Gastrocnemius medialis (tissue), 4 donors: Measurements from ENCODE around the gene VAT1L. TPM values are rescaled to one million over a fixed set of nuclear protein-coding genes. Genes with fewer than 3 reads are reported as not detected.

ENCODE experiments used
- ATAC-seq, 2 donors: fragments of 150-250 bp; one replicate each; pipeline ENCODE4 v1.9.1; 2016
- DNase-seq, 2 donors: peaks; one replicate each; pipeline ENCODE4 v3.0.0-alpha.2; 2019
- H3K27ac ChIP-seq, 4 donors: fragments of 200-600 bp; sonication (generic); 1 replicate in 1 of 4; 2 replicates in 3 of 4; pipeline ENCODE4 v1.5.1; 2016 to 2018; ENCODE audit warnings: mild to moderate bottlenecking in 2 of 4, moderate library complexity in 1 of 4
- H3K27me3 ChIP-seq, 3 donors: fragments of 200-600 bp; sonication (generic) in 2 of 3; 1 replicate in 1 of 3; 2 replicates in 2 of 3; pipeline versions ENCODE4 v1.5.1 to v1.6.0; 2016 to 2019; ENCODE audit warnings: mild to moderate bottlenecking in 1 of 3, moderate library complexity in 1 of 3
- H3K36me3 ChIP-seq, 2 donors: fragments of 200-600 bp; sonication (generic) in 1 of 2; one replicate each; pipeline ENCODE4 v1.5.1; 2017 to 2018
- H3K4me1 ChIP-seq, 2 donors: fragments of 200-600 bp; sonication (generic) in 1 of 2; one replicate each; pipeline ENCODE4 v1.5.1; 2016 to 2017; ENCODE audit warnings: mild to moderate bottlenecking in 2 of 2
- H3K4me3 ChIP-seq, 4 donors: fragments of 200-600 bp; sonication (generic) in 3 of 4; 1 replicate in 1 of 4; 2 replicates in 3 of 4; pipeline ENCODE4 v1.5.1; 2016 to 2019; ENCODE audit warnings: mild to moderate bottlenecking in 2 of 4
- H3K9me3 ChIP-seq, 3 donors: fragments of 200-600 bp; sonication (generic) in 2 of 3; 1 replicate in 1 of 3; 2 replicates in 2 of 3; pipeline ENCODE4 v1.5.1; 2016 to 2019
- POLR2A ChIP-seq, 2 donors: fragments of 450-650 bp; IDR thresholded peaks; one replicate each; pipeline ENCODE4 v1.6.1; 2017; ENCODE audit warnings: antibody characterized with exemption in 2 of 2, mild to moderate bottlenecking in 2 of 2, moderate library complexity in 2 of 2
- in situ Hi-C, 4 donors: fragments of 200-750 bp; cut with MboI; loops; one replicate each; pipeline versions ENCODE4 v1.15.0 to v1.8.0; 2017; ENCODE audit warnings: low sequenced_read_pairs in 4 of 4
- intact Hi-C: fragments of 100-400 bp; cut with DNase I; formaldehyde crosslinking; loops from one replicate; pipeline ENCODE4 v1.15.1; 2023; ENCODE audit warnings: low total_unique reads
- total RNA-seq, 4 donors: library from RNA; depleted of rRNA; stranded (reverse); fragments of >200 nt; gene quantifications; one replicate each; pipeline versions ENCODE4 v1.1.0 to v1.2.3, GENCODE V29; 2016
- TF ChIP-seq, protein P1 (sequence below), 5 experiments: fragments of 450-650 bp in 3 of 5; fragments of 200-600 bp in 2 of 5; sonication (generic) in 2 of 5; IDR thresholded peaks in 4 of 5; conservative IDR thresholded peaks in 1 of 5; 1 replicate in 4 of 5; 2 replicates in 1 of 5; pipeline ENCODE4 v1.5.1; 2016 to 2019; ENCODE audit warnings: antibody characterized with exemption in 5 of 5, mild to moderate bottlenecking in 3 of 5, moderate library complexity in 3 of 5

VAT1L gene
- total RNA-seq, 4 donors from 2014 or later: 0.04 TPM; not detected in 3

GRCh38 chr16:77918809-77919707, 130.7 kb downstream of the VAT1L start:
- no peak overlapping the region for H3K27ac ChIP-seq
- no peak for TF ChIP-seq POLR2A (IDR thresholded peaks at IDR 0.05)
- TF ChIP-seq, protein P1, sequence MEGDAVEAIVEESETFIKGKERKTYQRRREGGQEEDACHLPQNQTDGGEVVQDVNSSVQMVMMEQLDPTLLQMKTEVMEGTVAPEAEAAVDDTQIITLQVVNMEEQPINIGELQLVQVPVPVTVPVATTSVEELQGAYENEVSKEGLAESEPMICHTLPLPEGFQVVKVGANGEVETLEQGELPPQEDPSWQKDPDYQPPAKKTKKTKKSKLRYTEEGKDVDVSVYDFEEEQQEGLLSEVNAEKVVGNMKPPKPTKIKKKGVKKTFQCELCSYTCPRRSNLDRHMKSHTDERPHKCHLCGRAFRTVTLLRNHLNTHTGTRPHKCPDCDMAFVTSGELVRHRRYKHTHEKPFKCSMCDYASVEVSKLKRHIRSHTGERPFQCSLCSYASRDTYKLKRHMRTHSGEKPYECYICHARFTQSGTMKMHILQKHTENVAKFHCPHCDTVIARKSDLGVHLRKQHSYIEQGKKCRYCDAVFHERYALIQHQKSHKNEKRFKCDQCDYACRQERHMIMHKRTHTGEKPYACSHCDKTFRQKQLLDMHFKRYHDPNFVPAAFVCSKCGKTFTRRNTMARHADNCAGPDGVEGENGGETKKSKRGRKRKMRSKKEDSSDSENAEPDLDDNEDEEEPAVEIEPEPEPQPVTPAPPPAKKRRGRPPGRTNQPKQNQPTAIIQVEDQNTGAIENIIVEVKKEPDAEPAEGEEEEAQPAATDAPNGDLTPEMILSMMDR (IDR thresholded peaks at IDR 0.05 in 4 of 5, conservative IDR thresholded peaks at IDR 0.05 in 1 of 5): no peak
- intact Hi-C loops: no loop called here
- no peaks in the 10 kb centered on the region for H3K27me3 ChIP-seq
- ATAC-seq: no peak
- H3K9me3 ChIP-seq: no peaks in the 10 kb centered on the region
- H3K4me1 ChIP-seq: no peaks in the 10 kb centered on the region
- no peaks in the 10 kb centered on the region for H3K36me3 ChIP-seq
- DNase-seq: no peak
- in situ Hi-C loops: loop anchor here in 1 of 4 donors (25.0 kb wide), 1 partner anchor 107 kb away; no protein-coding TSS in a partner anchor
- no peak overlapping the region for H3K4me3 ChIP-seq

GRCh38 chr16:77919761-77920415, 131.5 kb downstream of the VAT1L start:
- H3K27me3 ChIP-seq: no peaks in the 10 kb centered on the region
- DNase-seq (no peak), ATAC-seq (no peak)
- no peak for TF ChIP-seq POLR2A (IDR thresholded peaks at IDR 0.05)
- TF ChIP-seq, protein P1 (IDR thresholded peaks at IDR 0.05 in 4 of 5, conservative IDR thresholded peaks at IDR 0.05 in 1 of 5): no peak
- H3K4me3 ChIP-seq: no peak overlapping the region
- no peak overlapping the region for H3K27ac ChIP-seq
- no peaks in the 10 kb centered on the region for H3K9me3 ChIP-seq
- in situ Hi-C loops (loop anchor here in 1 of 4 donors (25.0 kb wide), 1 partner anchor 108 kb away; no protein-coding TSS in a partner anchor), intact Hi-C loops (no loop called here)
- H3K36me3 ChIP-seq: no peaks in the 10 kb centered on the region
- H3K4me1 ChIP-seq: no peaks in the 10 kb centered on the region

- Histone ChIP-seq H3K9me3 (no peaks in the 10 kb centered on the region), H3K27ac (no peak overlapping the region), H3K36me3 (no peaks in the 10 kb centered on the region), H3K4me3 (no peak overlapping the region), H3K27me3 (no peaks in the 10 kb centered on the region), H3K4me1 (no peaks in the 10 kb centered on the region)
- intact Hi-C loops (no loop called here), in situ Hi-C loops (loop anchor here in 1 of 4 donors (25.0 kb wide), 1 partner anchor 109 kb away; no protein-coding TSS in a partner anchor)
- TF ChIP-seq, protein P1 (IDR thresholded peaks at IDR 0.05 in 4 of 5, conservative IDR thresholded peaks at IDR 0.05 in 1 of 5): no peak
- no peak for TF ChIP-seq POLR2A (IDR thresholded peaks at IDR 0.05)
- ATAC-seq (no peak), DNase-seq (no peak)
These were observed 132.6 kb downstream of the VAT1L start for GRCh38 chr16:77920984-77921383.

GRCh38 chr16:77922228-77922754, 133.9 kb downstream of the VAT1L start:
- intact Hi-C loops (no loop called here), in situ Hi-C loops (loop anchor here in 1 of 4 donors (25.0 kb wide), 1 partner anchor 110 kb away; no protein-coding TSS in a partner anchor)
- H3K4me1 ChIP-seq: no peaks in the 10 kb centered on the region
- H3K36me3 ChIP-seq: no peaks in the 10 kb centered on the region
- H3K4me3 ChIP-seq: no peak overlapping the region
- DNase-seq (no peak), ATAC-seq (no peak)
- H3K9me3 ChIP-seq: no peaks in the 10 kb centered on the region
- TF ChIP-seq, protein P1 (IDR thresholded peaks at IDR 0.05 in 4 of 5, conservative IDR thresholded peaks at IDR 0.05 in 1 of 5): no peak
- no peak for TF ChIP-seq POLR2A (IDR thresholded peaks at IDR 0.05)
- H3K27ac ChIP-seq: no peak overlapping the region
- H3K27me3 ChIP-seq: no peaks in the 10 kb centered on the region
